Stimulated activated CD4-positive, alpha-beta T cell treated with anti-CD3 and anti-CD28 coated beads, Interleukin-4, amount 100 ng/mL, for 48 hours (primary cell): ENCODE data around the gene PTPN22.

Experiments used
- DNase-seq, 2 donors: peaks; one replicate each; pipeline ENCODE4 v3.0.0-alpha.2; 2020; ENCODE audit warnings: low read depth in 2 of 2

Gene PTPN22

DNA sequence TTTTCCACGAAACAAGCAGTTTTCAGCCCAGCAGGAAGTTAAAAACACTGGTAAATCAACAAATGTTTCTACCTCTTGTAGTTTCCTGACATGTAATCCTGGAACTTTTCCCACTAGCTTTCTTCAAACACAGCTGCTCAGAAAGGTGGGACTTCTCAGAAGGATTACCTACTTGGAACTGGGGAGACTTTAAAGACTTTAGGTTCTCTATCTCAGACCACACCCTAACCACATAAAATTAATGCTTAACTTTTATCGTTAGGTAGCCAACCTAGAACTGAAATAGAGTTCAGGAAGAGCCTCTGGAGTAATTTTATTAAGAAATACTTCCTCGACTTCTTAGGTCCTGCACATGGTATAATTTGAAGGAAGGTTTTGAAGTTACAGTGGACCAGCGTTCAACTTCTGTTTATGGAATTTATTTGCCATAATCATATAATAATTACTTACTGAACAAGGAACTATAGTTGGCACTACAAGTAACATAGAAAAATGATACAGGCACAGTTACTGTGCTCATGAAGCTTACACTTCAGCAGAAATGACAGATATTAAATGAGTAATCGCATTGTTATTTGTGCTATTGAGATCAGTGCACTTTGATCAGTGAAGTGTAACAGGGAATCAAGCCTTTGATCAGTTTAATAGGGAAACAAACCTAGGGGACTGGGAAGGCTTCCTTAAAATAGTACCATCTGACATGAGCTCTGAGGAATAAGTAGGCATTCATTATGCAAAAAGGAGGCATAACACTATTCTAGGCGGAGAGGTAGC is 16.1 kb upstream of the PTPN22 start, which contains the start of gene BCL2L15:
Gene BCL2L15 (minus strand): TSS at position 180 of the 774 bp plus-strand sequence. CDS start 206 bp downstream, outside the sequence.
- DNase-seq: no peak

- DNase-seq: no peak
Observed at GRCh38 chr1:113886417-113887401, 15.2 kb upstream of the PTPN22 start.

DNA sequence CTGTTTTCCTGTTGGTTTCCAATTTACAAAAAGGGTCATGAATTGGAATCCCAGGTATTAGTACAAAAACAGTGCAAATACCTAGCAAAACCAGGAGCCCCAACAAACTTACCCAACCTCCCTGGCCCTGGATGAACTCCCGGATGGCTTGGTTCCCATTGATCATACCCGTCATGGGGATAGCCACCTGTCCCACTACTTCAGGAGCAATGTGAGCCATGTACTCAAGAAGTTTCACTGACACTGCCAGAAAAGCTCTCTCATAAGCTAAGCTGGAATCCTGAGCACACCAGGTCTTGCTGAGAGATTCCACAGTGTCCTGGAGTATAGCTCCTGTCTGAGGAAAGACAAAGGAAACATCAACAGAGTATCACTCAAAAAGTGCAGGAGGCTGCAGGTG is 10.1 kb upstream of the PTPN22 start:
- DNase-seq: no peak

- no peak for DNase-seq
Observed at GRCh38 chr1:113879739-113880038, 8.2 kb upstream of the PTPN22 start.

DNA sequence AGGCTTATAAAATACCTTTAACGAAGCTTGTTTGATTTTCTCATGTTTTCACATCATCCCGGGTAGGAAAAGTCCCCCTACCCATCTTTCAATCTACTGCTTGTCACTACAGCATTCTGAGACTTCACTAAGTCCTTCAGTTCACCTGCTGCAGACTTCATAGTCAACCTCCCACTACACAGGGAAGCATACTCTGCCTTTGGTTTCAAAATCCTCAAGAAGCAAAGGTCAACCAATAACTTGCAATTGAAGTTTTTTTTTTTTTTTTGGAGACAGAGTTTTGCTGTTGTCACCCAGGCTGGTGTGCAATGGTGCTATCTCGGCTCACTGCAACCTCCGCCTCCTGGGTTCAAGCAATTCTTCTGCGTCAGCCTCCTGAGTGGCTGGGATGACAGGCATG is 4.7 kb upstream of the PTPN22 start:
- DNase-seq: no peak

GRCh38 chr1:113875714-113876113 is 4.2 kb upstream of the PTPN22 start:
- DNase-seq: no peak

- DNase-seq: no peak
Observed at GRCh38 chr1:113874012-113874879, 2.7 kb upstream of the PTPN22 start.

DNA sequence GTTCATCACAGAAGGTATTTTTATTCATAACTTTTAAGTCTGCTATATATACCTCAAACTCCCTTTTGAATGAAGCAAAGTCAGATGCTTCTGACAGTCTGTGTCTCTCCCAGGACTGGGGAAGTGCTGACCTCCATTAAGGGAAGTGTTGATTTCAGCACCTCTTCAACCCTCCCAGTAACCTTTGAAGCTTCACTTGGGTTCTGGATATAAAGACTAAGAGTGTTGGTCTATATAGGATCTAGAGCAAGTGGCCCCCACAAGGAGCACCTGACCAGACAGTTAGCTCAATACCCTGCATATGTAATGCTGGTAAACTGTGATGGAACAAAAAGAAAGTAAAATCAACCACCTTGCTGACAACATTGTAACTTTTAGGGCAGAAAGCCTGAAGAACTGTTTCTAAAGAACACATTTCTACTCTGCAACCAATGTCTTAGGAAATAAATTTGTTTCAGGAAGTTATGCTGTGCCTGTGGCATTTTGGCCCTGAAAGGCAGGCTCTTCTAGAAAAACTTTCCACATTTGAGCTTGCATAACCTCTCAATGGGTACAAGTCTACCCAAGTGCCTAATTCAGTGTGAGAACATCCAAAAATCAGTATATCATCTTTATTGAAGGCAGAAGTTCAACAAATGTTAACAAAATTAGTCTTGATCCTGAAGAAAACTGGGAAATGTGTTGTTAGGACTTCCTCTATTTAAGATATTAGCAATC is 865 bp upstream of the PTPN22 start:
- no peak for DNase-seq

DNA sequence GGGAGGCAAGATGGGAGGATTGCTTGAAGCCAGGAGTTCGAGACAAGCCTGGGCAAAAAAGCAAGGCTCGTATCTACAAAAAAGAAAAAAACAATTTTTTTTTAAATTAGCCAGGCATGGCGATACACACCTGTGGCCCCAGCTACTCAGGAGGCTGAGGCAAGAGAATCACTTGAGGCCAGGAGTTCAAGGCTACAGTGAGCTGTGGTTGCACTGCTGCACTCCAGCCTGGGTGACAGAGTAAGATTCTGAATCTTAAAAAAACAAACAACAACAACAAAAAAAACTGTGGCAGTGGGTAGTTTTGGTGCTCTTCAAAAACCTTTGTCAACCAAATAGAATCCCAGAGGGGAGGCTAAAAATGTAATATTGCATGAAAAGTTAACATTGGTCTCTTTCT is 734 bp downstream of the PTPN22 start:
- no peak for DNase-seq

GRCh38 chr1:113868387-113869083 is 3.0 kb downstream of the PTPN22 start:
- no peak for DNase-seq

DNA sequence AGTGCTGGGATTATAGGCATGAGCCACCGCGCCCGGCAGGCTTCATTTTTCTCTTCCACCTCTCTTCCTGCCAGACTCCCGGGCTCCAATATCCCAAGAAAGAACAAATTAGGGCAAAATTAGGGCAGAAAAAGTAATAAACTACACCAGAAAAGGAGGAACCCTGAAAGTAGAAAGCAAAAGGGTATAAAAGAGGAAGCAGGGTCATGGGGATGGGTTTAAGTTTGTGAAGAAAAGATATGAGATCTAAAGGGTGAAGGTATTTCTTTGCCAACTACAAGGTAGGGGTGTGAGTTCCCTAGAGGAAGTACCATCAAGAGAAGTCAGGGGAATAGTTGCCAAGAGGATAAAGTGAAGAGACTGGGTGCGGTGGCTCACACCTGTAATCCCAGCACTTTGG is 9.9 kb downstream of the PTPN22 start:
- DNase-seq: no peak

DNA sequence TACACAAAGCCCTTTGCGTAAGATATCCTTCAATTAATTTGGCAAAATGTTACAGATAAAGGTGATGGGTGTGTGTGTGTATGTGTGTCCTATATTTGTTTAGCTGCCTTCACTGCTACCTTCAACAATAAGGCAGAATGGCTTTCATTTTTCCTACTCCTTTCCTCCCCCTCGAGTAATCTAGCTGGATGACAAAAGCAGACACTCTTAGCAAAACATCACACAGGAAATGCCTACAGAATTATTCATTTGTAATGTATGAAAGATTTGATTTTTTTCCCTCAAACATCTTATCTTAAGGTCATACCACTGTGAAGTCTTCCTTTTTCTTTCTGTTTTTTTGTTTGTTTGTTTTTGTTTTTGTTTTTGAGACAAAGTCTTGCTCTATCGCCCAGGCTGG is 10.6 kb downstream of the PTPN22 start:
- DNase-seq: no peak

- no peak for DNase-seq
Observed at GRCh38 chr1:113859478-113860175, 11.9 kb downstream of the PTPN22 start.

GRCh38 chr1:113858982-113859381 is 12.5 kb downstream of the PTPN22 start:
- DNase-seq: no peak

GRCh38 chr1:113858418-113858817 is 13.1 kb downstream of the PTPN22 start:
- DNase-seq: no peak

DNA sequence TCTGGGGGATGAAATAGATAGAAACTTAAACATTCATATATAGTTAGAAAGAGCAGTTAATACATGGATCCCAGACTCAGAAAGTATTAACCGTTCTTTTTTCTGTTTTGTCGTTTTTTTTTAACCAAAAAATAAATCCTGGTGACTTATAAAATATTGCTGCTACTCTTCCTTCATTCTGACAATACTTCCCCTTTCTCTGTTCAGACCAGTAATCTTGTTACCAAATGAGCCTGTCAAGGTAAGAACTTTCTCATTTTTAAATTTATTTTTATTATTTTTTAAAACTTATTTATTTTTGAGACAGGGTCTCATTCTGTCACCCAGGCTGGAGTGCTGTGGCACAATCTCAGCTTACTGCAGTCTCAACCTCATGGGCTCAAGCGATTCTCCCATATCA is 13.7 kb downstream of the PTPN22 start:
- no peak for DNase-seq

GRCh38 chr1:113856401-113856790 is 15.1 kb downstream of the PTPN22 start:
- DNase-seq: no peak

DNA sequence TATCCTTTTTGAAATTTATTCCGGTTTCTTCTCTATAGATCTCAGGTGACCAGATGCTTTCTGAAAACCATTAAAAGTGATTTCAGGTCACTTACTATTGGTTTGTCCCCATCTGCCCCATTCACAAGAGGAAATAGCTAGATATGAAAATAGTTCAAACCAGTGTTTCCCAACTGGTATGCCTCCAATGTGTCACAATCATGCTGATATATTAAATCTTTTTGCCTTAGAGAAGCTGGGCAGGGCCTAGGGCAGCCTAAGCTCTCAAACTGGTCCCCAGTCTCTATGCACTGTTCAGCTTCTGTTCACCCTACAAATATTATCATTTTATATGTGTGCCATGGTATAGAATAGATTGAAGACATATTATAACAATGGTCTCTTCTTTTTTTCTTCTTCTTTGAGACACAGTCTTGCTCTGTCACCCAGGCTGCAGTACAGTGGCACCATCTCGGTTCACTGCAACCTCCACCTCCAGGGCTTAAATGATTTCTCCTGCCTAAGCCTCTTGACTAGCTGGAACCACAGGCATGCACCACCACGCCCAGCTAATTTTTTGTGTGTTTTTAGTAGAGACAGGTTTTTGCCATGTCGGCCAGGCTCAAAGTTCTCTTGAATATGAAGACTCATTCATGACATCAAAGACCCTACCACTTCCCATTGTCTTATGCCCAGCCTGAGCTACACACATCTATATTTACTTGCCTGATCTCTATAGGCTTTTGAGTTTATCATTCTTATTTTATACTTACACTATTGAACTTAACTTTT is 15.7 kb downstream of the PTPN22 start:
- DNase-seq: no peak

- DNase-seq: no peak
Observed at GRCh38 chr1:113854234-113854633, 17.3 kb downstream of the PTPN22 start.
